Midbrain (tissue), 1 donor: Measurements from ENCODE around the gene TPSD1.
"Not testable (repeated sequence)": the region's sequence is repeated elsewhere in the genome, so short reads cannot be mapped to it uniquely, and the experiment has no call there.

Experiments used
- DNase-seq: peaks from one replicate; lab custom pipeline; 2025; lab: John Stamatoyannopoulos, UW

Gene TPSD1

DNA sequence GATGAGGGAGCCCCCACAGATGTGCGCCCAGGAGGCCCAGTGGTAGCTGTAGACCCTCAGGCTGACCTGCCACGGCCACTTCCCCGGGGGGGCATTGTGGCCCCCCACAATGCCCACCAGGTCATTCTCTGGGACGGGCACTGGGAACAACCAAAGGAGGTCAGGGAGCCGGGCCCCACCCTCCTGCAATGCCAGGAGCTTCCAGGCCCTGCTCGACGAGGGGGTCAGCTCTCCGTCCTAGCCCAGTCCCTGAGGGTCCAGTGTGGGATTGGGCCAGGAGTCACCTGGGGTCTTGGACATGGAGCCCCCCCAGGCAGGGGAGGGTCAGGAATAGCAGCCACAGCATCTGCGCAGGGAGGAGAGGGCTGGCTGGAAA lies 7.0 kb downstream of the TPSD1 start:
- DNase-seq = no peak

DNA sequence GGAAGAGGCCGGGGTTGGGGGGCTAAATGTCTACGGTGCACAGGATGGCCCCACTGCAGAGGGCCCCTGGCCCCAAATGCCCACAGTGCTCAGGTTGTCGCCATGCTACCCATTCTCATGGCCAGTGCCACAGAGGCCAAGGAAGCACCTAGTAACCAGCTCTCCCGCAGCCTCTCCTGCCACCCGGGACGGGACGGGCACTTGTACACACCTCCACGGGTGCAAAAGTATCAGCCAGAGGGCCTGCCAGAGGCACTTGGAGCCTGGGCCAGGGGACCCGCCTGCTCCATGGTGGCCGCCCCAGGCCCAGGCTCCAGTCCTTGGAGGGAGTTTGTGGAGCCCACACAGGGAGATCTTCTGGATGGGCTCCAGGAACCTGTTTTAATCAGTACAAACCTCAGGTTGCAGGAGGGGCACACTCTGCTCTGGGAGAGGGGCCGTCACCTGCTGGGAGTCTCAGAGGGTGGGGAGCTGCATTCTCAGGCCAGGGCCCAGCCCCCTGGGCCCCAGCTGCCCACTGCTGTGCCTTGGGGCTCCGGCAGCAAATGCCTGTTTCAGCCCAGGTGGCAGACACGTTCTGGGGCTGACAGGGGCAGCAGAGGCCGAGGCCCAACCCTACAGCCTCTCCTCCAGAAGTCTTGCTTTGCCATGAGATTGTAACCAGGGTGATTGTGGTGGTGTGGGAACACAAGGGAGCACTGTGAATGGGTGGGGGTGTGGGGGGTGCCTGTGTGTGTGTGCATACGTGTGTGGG lies 7.9 kb downstream of the TPSD1 start:
- DNase-seq = no peak

DNA sequence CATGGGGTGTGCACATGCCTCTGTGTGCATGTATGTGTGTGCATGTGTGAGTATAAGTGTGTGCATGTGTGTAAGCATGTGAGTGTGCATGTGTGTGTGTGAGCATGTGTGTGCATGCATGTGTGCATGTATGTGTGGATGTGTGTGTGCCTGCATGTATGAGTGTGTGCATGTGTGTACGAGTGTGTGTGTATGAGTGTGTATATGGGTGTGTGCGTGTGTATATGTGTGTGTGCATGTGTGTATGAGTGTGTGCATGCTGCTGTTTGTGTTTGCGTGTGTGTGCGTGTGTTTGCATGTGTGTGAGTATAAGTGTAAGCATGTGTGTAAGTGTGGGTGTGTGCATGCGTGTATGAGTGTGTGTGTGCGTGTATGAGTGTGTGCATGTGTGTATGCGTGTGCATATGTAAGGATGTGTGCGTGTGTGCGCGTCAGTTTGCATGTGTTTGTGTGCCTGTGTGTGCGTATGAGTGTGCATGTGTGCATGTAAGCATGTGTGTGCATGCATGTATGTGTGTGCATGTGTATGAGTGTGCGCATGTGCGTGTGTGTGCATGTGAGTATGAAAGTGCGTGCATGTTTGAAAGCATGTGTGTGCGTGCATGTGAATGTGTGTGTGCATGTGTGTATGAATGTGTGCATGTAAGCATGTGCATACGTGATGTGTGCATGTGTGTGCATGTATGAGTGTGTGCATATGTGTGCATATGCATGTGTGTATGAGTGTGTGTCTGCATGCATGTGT lies 8.6 kb downstream of the TPSD1 start:
- DNase-seq = no peak

DNA sequence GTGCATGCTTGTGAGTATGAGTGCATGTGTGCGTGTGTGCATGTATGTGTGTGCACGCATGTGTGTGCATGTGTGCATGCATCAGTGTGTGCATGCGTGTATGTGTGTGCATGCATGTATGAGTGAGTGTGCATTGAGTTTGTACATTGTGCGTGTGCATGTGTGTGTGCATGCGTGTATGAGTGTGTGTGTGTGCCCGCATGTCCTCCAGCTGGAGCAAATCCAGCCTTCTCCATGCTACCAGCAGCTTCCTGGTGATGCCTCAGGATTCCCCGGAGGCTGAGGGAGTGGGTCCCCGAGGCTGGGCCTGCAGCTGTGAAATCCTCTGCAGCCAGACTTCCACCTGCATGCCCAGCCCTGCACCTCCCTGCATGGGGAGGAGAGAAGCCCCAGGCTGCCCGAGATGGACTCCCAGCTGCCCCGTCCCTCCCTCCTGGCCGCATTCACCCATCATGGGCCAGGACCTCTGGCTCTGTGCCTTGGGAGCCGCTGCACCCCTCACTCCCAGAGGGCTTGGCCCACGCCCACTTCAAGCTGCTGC lies 9.3 kb downstream of the TPSD1 start:
- no peak for DNase-seq

DNA sequence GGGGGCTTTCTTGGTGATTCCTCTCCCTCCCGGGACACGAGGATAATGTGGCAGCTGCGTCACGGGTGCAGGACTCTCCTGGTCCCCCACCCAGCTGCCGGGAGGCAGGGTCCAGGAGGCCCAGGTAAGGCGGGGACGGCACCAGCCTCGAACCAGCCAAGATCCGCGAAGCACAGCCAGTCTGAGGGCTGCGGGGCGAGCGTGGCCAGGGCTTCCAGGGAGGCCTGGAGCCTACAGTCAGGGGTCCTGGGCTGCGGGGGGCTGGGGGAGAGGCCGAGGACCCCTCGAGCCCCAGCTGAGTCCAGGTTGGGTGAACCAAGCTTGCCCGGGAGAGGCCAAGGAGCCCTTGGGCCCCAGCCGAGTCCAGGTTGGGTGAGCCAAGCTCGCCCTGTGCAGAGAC lies 10.0 kb downstream of the TPSD1 start:
- no peak for DNase-seq

DNA sequence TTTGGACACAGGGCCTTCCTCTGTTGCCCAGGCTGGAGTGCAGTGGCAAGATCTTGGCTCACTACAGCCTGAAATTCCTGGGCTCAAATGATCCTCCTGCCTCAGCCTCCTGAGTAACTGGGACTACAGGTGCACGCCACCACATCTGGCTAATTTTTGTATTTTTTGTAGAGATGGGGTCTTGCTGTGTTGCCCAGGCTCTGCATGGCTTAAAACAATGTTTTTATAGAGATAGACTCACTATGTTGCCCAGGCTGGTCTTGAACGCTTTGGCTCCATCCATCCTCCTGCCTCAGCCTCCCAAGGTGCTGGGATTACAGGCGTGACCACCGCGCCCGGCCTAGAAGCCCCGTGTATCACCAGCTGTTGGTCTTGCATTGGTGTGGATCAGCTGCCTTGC lies 13.5 kb downstream of the TPSD1 start:
- DNase-seq = not testable (repeated sequence)

DNA sequence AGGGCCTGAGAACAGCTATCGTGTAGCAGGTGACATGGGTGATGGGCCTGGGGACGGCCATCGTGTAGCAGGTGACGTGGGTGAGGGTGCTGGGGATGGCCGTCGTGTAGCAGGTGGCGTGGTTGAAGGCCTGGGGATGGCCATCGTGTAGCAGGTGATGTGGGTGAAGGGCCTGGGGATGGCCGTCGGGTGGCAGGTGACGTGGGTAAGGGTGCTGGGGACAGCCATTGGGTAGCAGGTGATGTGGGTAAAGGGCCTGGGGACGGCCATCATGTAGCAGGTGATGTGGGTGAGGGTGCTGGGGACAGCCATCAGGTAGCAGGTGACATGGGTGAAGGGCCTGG lies 15.5 kb downstream of the TPSD1 start:
- no peak for DNase-seq

DNA sequence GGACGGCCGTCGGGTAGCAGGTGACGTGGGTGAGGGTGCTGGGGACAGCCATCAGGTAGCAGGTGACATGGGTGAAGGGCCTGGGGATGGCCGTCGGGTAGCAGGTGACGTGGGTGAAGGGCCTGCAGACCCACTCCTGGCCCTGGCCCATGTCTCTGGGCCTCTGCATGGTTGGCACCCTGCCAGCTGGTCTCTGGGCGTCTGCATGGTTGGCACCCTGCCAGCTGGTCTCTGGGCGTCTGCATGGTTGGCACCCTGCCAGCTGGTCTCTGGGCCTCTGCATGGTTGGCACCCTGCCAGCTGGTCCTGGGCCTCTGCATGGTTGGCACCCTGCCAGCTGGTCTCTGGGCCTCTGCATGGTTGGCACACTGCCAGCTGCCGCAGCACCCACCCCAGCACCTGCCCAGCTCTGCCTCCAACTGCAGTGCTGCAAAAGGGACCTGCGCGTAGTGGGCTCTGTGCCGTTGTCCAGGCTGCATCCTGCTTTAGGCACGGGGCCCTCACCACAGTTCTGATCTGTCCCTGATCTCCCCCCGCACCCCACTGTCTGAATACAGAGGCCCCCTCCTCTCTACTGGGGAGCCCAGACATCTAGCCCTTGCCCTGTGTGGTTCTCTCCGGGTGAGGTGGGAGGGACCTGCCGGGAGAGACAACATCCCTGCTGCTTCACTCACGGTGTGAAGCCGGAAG lies 16.0 kb downstream of the TPSD1 start:
- not testable (repeated sequence) for DNase-seq

DNA sequence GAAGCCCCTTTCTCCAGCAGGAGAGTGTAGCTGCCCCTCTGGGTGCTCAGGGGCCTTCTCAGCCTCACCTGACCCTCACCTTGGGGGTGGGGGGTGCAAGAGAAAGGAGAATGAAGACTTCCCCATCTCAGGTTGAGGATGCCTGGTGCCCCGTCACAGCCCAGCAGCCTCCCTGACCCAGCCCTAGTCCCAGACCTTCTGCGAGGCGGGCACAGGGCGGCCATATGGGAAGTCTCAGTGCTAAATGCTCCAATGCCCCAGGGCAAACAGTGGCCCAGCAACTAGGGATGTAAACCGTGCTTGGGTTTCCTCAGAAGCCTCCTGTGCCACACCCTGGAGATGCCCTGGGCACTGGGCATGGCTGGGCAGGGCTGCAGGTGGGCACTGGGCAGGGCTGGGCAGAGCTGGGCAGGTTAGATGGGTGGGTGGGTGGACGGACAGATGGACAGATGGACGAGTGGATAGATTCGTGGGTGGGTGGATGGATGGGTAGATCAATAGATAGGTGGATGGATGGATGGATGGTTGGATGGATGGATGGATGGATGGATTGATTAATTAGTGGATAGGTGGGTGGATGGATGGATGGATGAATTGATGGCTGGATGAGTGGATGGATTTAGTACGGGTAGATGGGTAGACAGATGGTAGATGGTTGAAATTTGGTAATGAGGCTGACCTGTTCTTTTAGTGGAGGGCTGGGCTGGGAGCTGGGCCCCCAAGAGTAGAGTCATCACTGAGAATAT lies 16.8 kb downstream of the TPSD1 start:
- no peak for DNase-seq

DNA sequence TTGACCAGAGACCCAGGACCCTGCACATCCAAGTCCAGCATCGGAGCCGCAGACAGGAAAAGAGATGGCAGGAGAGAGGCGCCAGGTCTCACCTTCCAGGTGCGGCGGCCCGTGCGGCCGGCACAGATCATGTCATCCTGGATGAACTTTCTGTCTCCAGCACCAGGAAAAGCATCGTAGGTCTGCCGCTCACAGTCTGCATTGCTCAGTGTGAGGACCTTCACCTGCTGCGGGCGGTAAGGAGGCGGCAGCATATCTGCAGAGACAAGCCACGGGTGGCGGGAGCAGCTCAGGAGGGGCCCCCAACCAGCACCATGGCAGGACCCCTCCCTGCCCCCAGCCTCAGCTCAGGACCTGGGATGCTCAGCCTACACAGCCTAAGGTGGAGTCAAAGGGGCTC lies 17.9 kb downstream of the TPSD1 start:
- no peak for DNase-seq

DNA sequence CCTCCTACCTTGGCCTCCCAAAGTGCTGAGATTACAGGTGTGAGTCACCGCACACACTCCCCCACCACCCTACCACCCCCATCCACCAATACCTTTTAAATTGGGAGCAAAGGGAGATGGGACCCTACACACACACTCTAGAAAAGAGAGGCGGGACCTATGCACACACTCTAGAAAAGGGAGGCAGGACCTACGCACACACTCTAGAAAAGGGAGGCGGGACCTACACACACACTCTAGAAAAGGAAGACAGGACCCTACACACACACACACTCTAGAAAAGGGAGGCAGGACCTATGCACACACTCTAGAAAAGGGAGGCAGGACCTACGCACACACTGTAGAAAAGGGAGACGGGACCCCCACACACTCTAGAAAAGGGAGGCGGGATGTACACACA lies 18.9 kb downstream of the TPSD1 start:
- DNase-seq = no peak

DNA sequence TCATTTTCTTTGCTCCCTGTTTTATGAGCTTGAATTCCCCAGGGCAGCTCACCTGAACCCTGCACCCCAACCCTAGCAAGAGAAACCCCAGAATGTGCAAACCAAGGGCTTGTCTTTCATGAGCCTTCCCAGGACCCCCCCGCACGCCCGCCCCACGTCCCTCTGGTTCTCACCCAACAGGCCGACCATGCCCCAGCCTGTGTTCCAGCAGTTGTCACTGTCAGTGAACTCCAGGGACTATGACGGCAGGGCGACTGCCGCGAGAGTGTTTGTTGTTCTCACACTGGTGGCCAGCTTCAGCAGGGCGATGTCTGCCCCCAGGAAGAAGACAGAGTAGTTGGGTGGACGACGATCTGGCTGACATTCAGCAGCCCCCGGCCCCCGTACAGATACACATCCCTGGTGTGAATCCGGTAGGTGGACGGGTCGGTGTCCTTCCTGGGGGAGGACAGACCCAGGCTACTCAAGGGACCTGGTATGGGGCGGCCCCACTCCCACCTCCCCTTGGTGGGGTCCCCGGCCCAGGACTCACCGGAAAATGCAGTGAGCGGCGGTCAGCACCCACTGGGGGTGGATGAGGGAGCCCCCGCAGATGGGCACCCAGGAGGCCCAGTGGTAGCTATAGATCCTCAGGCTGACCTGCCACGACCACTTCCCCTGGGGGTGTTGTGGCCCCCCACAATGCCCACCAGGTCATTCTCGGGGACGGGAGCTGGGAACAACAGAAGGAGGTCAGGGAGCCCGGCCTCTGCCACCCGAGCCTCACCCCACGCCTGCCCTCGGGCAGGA lies 20.1 kb downstream of the TPSD1 start:
- DNase-seq = no peak

DNA sequence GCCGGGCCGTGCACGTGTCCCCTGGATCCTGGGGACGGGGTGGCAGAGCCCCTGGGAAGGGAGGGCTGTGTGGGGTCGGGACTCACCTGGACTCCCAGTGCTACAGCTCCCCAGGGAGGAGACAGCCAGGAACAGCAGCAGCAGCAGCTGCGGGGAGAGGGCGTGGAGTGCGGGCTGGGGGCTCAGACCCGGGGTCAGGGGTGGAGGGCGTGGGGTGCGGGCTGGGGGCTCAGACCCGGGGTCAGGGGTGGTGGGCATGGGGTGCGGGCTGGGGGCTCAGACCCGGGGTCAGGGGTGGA lies 20.7 kb downstream of the TPSD1 start:
- no peak for DNase-seq

DNA sequence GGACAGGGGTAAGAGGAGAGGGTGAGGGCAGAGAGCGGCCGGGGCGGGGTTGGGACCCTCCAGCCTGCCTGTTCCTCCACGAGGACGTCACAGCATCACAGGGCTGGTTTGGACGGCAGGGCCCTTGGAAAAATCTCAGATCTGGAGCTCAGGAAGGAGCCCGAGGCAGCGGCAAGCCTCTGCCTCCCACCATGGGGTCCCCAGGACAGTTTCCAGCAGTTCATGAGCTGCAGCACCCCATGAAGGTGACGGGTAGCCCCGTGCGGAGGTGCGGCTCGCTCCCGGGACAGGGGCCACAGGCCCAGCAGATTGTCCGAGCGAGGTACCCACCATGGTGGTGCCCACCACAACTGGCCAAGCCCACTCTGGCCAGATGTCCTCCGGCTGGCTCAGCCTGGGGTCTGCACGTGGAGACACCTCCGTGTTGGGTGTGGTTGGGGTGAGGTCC lies 21.3 kb downstream of the TPSD1 start:
- DNase-seq = no peak

DNA sequence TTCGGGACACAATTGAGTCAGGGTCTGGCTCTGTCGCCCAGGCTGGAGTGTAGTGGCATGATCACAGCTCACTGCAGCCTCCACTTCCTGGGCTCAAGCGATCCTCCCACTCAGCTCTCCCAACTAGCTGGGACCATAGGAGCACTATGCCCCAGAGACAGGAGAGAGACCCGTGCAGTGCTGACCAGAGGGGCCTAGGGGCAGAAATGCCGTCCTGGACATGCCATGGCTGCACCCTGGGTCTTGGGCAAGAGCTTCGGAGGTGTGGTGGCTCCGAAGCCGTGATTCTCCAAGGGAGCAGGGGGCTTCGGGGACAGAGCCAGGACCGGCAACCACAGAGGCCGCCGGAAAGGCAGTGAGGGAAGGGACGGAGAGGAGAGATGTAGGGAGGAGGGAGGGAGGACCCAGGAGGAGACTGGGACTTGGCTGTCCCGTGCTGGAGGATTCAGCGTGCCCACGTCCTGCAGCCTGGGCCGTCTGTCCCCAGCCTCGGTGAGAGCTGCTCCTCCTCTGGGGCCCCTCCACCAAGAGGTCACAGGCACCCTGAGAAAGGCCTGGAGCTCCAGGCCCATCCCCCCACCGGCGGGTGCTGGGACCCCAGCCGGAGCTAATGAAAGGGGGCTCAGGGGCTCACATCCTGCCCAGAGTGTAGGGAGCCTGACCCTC lies 21.9 kb downstream of the TPSD1 start:
- DNase-seq = no peak

DNA sequence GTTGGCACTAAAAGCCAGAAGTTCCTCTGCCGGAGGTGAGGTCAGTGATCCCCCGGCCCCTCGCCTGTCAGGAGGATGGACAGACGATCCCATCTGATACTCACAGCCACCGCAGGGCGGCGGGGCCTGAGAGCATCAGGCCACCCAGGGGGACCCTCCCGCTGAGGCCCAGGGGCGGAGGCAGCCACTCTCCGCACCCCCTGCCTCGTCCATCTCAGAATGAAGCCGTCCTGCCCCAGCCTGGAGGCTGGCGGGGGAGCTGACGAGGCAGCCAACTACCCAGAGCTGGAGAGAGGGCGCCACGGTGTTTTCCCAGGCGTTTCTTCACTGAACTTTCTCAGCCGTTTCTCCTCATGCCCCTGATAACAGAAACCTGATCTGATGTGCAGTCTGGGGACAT lies 22.6 kb downstream of the TPSD1 start:
- DNase-seq = no peak

DNA sequence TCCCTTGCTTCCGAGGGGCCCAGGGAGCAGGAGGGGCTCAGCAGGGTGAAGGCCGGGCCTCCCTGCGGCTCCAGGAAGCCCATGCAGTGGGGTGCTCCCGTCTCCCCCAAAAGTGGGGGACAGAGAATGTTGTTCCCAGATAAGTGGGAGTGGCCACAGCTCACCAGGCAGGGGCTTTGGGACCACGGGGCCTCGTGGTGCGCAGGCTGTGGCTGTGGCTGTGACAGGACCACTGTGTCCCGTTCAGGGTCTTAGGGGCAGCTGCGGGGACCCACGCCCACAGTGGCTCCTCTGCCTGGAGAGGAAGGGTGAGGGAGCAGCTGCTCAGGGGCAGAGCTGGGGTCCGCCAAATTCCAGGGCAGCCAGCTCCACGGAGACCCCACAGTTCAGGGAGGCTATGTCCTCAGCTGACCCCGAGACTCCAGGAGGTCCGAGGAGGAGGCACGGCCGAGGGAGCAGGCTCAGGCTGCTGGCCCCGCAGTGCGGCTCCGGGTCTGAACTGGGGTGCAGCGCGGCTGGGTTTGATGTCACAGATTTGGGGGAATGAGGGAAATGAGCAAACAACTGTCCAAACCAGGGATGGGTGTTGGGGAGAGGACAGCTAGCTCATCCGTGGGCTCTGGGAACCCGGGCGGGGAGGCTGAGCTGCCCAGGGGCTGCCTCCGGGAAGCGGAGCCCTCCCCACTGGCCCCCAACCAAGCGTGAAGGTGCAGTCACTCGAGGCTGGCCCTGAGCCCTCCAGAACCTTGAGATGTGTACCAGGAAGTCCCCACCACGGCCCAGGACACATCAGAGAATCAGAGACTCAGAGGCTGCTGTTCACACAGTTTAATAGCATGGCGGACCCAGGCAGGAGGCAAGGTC lies 23.4 kb downstream of the TPSD1 start:
- no peak for DNase-seq

DNA sequence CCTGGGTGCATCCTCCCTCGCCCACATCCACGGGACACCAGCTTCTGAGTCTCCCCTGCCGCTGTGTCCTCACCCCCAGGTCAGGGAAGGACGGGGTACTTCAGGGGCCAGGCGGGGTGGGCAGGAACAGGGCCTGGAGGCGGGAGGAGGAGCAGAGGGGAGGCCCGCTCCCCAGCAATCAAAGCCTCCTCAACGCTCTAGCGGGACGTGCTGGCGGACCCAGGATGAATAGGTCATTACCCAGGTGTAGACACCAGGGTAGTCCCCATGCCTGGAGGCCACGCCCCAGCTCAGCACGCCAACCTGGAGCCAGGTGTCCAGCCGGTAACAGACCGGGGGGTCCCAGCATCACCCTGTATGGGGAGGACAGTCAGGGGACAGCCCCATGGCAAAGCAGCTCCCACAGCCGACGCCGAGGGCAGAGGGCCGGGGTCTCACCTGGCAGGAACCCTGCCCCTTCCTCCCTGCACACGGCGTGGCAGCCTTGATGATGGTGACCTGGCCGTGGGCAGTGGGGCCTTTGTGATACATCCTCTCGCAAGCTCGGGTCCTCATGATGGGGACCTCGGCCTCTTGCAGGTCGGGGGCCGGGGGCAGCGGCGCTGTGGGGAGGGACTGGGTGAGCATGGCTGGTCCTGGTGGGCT lies 24.2 kb downstream of the TPSD1 start:
- no peak for DNase-seq

DNA sequence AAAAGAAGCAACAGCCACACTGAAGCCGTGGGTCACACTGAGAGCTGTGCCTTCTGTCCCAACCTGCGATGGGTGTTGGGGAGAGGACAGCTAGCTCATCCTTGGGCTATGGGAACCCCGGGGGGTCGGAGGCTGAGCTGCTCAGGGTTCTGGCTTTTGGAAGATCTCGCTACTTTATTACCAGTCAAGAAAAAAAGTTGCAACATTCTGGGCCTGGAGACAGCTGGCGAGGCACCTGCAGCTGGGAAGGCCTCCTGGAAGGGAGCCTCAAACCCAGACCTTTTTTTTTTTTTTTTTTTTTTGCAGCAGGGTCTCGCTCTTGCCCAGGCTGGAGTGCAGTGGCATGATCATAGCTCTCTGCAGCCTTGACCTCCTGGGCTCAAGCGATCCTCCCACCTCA lies 24.9 kb downstream of the TPSD1 start:
- no peak for DNase-seq

DNA sequence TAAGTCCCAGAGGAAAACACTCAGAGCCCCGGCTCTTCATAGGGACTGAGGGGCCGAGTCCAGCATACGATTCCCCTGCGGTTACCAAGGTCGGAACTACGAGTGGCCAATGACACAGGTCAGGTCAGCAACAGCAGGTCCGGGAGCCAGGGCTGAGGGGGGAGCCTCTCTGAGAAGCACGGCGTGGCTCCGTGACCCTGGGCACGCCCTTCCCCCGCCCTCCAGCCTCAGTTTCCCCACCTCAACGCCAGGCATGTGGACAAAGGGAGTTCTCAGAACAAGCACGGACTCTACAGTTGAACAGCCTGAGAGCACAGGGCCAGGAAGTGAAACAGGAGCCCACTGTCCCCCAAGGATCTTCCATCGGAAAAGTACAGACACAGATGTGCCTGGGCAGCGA lies 25.6 kb downstream of the TPSD1 start:
- no peak for DNase-seq
